ENCODE results near the gene NAT8L. TPM values are rescaled to one million over a fixed set of nuclear protein-coding genes. Genes with fewer than 3 reads are reported as not detected.

Gene NAT8L
- total and polyA plus RNA-seq, 2 experiments from 2014 or later, result 1.5 to 2.7 TPM

- no peak overlapping the region for H3K4me3 ChIP-seq
Measured at GRCh38 chr4:2094545-2094944, 35.4 kb downstream of the NAT8L start.

GRCh38 chr4:2095236-2096072, 36.3 kb downstream of the NAT8L start:
- Histone ChIP-seq H3K9me2 (replicated peaks; ENCODE audit: insufficient read depth) (no peaks in the 10 kb centered on the region), H3K36me3 (replicated peaks; ENCODE audit: insufficient read depth, low read depth) (no peaks in the 10 kb centered on the region), H3K9me3 (ENCODE audit: low read depth) (no peaks in the 10 kb centered on the region), H3K4me2 (no peak overlapping the region), H3K4me1 (ENCODE audit: insufficient read depth) (no peaks in the 10 kb centered on the region), H3K4me3 (no peak overlapping the region), H2AFZ (no peak overlapping the region), H3K27ac (no peak overlapping the region), H3K79me2 (no peaks in the 10 kb centered on the region), H3K27me3 (no peaks in the 10 kb centered on the region), H4K20me1 (ENCODE audit: insufficient read depth, poor library complexity, severe bottlenecking) (no peaks in the 10 kb centered on the region)
- DNase-seq (ENCODE audit: low spot score), result no peak
- WGBS (ENCODE audit: low lambda C conversion rate, missing lambda C conversion rate), result 92% methylated on average over 16 of the region's 16 CpGs
- TF ChIP-seq CTCF (IDR thresholded peaks at IDR 0.05; ENCODE audit: poor library complexity), result no peak
- no peak for TF ChIP-seq EZH2 (IDR thresholded peaks at IDR 0.05; ENCODE audit: borderline replicate concordance)
- TF ChIP-seq EZH2phosphoT487 (IDR thresholded peaks at IDR 0.05; ENCODE audit: low read depth, severe bottlenecking, unreplicated experiment), result no peak

More at GRCh38 chr4:2094545-2094944, 35.4 kb downstream of the NAT8L start:
- H3K9me2 ChIP-seq (replicated peaks; ENCODE audit: insufficient read depth), result no peaks in the 10 kb centered on the region
- WGBS (ENCODE audit: low lambda C conversion rate, missing lambda C conversion rate), result 91% methylated on average over 4 of the region's 4 CpGs
- H3K4me1 ChIP-seq (ENCODE audit: insufficient read depth), result no peaks in the 10 kb centered on the region
- H3K9me3 ChIP-seq (ENCODE audit: low read depth), result no peaks in the 10 kb centered on the region
- H3K4me2 ChIP-seq, result no peak overlapping the region
- DNase-seq (ENCODE audit: low spot score), result no peak
- no peaks in the 10 kb centered on the region for H4K20me1 ChIP-seq (ENCODE audit: insufficient read depth, poor library complexity, severe bottlenecking)
- H2AFZ ChIP-seq, result no peak overlapping the region
- no peaks in the 10 kb centered on the region for H3K27me3 ChIP-seq
- H3K79me2 ChIP-seq, result no peaks in the 10 kb centered on the region
- no peaks in the 10 kb centered on the region for H3K36me3 ChIP-seq (replicated peaks; ENCODE audit: insufficient read depth, low read depth)
- TF ChIP-seq EZH2phosphoT487 (IDR thresholded peaks at IDR 0.05; ENCODE audit: low read depth, severe bottlenecking, unreplicated experiment) (no peak), CTCF (IDR thresholded peaks at IDR 0.05; ENCODE audit: poor library complexity) (no peak)
- H3K27ac ChIP-seq, result no peak overlapping the region

- Histone ChIP-seq H3K9me3 (ENCODE audit: low read depth) (no peaks in the 10 kb centered on the region), H3K27ac (no peak overlapping the region), H3K9me2 (replicated peaks; ENCODE audit: insufficient read depth) (no peaks in the 10 kb centered on the region), H3K36me3 (replicated peaks; ENCODE audit: insufficient read depth, low read depth) (no peaks in the 10 kb centered on the region), H3K27me3 (no peaks in the 10 kb centered on the region), H3K79me2 (no peaks in the 10 kb centered on the region), H4K20me1 (ENCODE audit: insufficient read depth, poor library complexity, severe bottlenecking) (no peaks in the 10 kb centered on the region), H3K4me2 (no peak overlapping the region), H3K4me1 (ENCODE audit: insufficient read depth) (no peaks in the 10 kb centered on the region), H3K4me3 (no peak overlapping the region), H2AFZ (no peak overlapping the region)
- DNase-seq (ENCODE audit: low spot score), result no peak
- WGBS (ENCODE audit: low lambda C conversion rate, missing lambda C conversion rate), result 86% methylated on average over 7 of the region's 7 CpGs
- TF ChIP-seq CTCF (IDR thresholded peaks at IDR 0.05; ENCODE audit: poor library complexity) (no peak), EZH2phosphoT487 (IDR thresholded peaks at IDR 0.05; ENCODE audit: low read depth, severe bottlenecking, unreplicated experiment) (no peak), EZH2 (IDR thresholded peaks at IDR 0.05; ENCODE audit: borderline replicate concordance) (no peak)
Measured at GRCh38 chr4:2096073-2096609, 37.0 kb downstream of the NAT8L start.
